HG03066 (cell line): ENCODE data around the gene MUC4.
"Not testable (repeated sequence)": the region's sequence is repeated elsewhere in the genome, so short reads cannot be mapped to it uniquely, and the experiment has no call there.

ENCODE experiments used
- ATAC-seq: cut with Tn5 transposase; IDR thresholded peaks from one replicate; pipeline ENCODE4 v1.9.1; 2021; ENCODE audit warnings: low read depth; ENCODE audit not compliant: unreplicated experiment

MUC4 gene

DNA sequence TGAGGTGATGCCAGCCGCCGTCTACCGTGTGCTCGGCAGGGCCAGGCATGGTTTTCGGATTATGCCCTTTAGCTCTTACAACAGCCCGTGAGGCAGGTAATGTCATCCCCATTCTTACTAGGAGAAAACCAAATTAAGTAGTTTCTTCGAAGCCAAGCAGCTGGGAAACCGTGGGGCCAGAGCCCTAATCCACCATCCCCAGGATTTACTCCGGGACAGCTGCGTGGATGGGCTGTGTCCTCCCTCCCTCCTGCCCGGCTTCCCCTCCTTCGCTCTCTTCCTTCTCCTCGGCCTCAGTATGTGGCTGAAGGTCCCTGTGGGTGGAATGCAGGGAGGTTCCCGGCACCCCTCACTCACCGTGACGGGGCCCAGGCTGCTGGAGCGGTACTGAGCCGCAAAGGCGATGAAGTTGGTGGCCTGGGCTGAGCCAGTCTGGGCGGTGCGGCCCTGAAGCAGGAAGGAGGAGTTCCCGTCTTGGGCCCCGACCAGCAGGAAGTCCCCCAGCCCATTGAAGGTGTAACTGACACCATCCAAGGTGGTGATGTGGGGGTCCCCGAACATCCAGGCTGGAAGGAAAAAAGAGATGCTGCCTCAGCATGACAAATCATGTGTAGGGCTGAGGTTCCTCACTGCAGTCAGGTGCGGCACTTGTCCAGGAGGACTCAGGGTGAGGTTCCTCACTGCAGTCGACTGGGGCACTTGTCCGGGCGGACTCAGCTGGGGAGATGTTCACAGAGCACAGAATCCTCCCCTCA, 48.5 kb downstream of the MUC4 start:
- no peak for ATAC-seq

DNA sequence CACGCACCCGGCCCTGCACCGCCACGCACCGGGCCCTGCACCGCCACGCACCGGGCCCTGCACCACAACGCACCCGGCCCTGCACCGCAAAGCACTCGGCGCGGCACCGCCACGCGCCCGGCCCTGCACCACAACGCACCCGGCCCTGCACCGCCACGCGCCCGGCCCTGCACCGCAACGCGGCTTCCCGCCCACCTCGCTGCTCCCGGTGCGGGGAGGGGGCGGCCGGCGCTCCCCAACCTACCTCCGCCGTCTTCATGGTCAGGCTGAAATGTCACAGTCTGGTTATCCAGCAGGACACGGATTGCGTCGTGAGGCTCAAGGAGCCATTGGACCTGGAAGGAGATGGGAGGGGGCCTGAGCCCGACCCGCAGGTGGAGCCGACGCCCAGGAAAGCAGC, 49.1 kb downstream of the MUC4 start:
- no peak for ATAC-seq

DNA sequence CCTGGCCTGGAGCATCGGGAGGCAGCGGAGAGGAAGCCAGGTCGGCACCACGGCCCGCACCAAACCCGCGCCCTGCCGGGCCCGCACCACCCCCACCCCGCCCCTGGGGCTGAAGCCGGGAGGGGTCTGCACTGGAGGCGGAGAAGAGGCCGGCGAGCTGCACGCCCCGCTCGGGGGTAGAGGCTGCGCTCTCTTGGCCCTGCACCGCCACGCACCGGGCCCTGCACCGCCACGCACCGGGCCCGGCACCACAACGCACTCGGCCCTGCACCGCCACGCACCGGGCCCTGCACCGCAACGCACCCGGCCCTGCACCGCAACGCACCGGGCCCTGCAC, 49.5 kb downstream of the MUC4 start:
- no peak for ATAC-seq

DNA sequence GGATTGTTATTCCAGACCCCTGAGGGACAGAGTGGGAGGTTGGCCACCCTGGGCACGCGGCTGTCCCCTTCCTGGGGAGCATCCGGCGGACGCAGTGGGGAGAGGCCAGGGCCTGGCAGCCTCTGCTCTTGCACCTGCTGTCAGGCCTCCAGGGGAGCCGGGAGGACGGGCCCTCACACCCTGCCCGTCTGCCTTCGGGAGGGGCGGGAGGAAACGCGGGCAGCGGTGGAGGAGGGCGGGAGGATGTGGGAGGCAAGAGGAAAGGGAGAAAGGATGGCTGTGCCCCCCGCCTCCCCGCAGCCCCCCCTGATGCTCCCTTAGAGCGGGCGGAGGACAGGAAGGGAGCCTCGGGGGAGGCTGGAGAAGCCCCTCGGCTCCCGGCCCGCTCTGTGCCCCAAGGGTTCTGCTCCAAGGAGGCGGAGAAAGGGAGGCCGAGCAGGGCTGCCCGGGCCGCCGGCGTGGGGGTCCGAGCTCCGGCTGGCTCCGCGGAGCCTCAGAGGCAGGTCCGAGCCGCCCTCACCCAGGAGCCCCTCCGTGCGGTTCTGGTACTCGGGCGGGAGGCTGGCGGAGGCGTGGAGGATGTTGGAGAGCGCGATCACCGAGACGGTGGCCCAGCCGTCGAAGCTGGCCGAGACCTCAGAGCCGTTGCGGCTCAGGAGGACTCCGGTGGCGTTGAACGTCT, 50.0 kb downstream of the MUC4 start:
- no peak for ATAC-seq

DNA sequence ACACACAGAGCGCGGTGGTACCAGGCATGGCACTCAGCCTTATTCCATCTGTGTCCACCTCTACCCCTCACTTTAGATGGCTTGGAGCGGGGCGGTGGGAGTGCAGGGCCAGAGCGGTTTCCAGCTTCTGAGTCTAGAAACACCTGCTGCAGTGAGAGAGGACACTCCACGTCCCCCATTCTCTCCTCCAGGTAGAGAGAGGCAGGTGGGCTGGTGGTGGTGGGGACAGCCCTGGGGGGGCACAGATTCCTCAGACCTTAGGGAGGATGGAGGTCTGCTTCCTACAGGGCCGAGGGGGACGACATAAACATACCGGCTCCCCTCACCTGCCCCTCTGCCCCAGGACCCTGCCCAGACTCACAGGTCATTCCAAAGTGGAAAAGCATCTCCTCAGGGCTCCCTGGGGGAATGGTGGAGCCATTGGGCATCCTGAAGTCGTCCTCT, 50.6 kb downstream of the MUC4 start:
- no peak for ATAC-seq

DNA sequence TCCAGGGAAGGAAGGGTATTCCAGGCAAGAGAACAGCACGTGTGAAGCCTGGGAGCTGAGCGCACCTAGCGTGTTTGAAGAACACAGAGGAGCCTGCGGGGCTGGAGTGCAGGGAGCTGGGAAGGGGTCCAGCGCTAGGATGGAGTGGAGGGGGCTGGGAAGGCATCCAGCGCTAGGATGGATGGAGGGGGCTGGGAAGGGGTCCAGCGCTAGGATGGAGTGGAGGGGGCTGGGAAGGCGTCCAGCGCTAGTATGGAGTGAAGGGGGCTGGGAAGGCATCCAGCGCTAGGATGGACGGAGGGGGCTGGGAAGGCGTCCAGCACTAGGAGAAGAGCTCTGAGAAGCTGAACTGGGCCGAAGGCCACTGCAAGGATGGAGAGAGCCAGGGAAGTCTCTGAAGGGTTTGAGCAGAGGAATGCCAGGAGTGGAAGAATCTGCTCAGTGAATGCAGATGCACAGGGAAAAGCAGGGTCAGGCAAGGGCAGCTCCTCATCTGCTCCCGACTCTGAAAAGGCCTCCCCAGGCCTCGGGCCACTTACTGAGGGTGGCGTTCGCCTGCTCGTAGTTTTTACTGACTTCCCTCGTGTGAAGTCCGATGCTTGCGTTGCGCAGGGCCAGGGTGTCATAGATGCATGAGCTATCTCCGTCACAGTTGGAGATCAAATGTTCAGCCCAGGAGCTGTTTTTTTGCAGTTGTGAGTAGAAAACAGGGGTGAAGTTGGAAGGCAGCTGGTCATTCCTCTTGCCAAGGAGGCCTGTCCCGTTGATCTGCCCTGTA, 51.2 kb downstream of the MUC4 start:
- ATAC-seq, result no peak

DNA sequence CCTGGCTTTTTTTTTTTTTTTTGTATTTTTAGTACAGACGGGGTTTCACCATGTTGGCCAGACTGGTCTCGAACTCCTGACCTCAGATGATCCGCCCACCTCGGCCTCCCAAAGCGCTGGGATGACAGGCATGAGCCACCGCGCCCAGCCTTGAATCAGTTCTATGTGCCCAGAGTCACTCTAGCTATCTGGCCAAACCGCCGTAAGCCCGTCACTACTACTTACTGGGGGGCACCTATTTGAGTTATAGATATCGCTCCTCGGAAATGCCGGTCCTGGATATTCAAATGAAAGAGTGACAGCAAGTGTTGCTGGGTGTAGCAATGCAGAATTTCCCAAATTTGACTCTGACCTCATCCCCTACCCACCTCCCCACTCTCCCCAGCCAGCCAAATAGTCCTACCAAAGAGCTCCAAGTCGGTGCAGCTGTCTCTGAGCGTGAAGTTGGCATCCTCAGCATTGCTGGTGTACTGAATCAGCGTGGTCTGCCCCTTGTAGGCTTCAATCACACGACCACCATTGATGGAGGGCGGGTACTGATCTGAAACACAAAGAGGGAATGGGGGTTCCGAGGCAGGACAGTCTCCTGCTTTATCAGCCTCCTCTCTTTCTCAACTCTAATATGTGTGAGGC, 52.9 kb downstream of the MUC4 start:
- no peak for ATAC-seq

DNA sequence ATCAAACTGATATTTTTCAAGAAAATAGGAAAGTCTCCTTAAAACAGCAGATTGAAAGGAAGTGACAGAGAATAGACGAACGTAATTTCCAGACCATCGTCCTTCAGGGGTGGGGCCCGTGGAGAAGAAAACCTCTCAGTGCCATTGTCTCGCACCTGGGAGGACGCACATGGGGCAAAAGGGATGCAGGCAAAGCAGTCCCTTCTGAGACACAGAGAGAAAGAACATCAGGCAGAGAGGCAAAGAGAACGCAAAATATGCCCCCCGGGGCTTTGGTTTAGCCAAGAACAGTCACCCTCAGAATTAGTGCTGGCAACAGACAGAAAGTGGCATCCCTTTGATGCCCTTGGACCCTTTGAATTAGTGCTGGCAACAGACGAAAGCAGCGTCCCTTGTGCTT, 53.9 kb downstream of the MUC4 start:
- no peak for ATAC-seq

DNA sequence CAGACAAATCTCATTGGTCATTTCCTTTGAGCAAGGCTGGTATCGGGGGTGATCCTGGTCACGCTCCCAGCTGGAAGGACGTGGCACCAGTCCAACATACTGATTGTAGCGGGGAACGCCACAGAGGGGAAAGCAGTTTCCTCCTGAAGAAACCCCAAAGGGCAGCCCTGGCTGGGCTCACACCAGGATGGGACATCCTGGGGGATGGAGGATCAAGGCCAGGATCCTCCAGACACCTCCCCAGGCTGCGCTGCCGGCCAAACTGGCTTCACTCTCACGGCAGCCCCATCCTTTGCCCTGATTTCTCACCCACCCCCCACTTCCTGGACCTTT, 54.3 kb downstream of the MUC4 start:
- ATAC-seq, result no peak

DNA sequence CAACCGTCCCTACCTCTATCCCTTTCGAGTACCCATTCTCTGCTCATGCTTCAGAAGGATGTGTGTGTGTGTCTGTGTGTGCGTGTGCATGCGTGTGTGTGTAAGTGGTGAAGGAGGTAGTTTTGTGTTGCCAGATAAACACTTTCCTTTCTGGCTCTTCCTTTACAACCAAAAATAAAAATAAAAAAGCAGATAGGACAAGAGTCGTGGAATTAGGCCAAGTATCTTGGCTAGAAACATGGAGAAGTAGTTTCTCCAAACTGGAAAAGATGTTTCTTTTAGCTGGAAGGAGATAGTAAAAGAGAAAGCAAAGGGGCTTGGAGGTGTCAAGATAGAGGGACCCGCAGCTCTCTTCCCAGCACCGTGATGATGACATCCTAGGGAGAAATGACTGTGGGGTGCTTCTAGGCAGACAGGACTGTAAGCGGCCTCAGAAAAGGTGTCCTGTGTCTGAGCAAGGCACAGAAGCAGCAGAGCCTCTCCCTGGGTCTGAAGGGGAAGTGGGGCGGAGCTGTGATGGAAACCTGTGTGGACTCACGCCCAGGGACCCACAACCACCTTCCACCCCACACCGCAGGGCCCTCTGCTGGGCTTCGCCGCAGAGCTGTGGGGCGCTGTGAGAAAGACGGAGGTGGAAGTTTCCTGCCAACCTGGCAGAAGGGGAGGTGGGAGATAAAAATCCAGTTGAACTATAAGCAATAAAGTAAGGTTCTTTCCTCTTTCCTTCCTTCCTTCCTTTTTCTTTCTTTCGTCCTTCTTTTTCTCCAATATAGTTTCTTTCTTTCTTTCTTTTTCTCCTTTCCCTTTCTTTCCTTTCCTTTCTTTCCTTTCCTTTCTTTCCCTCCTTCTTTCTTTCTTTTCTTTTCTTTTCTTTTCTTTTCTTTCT, 55.7 kb downstream of the MUC4 start:
- ATAC-seq, result no peak

DNA sequence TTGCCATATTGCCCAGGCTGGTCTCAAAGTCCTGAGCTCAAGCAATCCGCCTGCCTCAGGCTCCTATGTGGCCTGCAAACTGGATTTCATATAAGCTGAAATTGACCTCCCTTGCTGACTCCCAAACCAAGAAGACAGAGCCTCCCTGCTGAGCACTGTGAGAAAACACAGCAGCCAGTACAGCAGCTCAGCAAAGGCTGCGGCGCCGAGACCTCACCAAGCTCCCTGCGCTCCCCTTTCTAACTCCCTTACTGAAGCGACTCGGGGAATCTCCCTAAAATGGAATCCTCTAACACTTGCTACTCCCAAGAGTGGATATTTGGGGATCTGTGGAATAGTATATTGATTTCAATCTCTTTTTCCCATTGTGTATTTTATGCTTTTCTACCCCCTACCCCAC, 56.3 kb downstream of the MUC4 start:
- ATAC-seq, result no peak

DNA sequence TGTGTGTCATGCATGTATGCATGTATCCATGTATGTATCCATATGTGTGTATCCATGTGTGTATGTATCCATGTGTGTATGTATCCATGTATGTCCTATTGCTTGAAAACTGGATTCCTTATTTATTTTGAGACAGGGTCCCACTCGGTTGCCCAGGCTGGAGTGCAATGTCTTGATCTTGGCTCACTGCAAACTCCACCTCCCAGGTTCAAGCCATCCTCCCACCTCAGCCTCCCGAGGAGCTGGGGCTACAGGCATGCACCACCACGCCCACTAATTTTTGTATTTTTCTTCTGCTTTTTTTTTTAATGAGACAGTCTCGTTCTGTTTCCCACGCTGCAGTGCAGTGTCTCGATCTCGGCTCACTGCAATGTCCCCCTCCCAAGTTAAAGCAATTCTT, 56.8 kb downstream of the MUC4 start:
- ATAC-seq, result no peak

DNA sequence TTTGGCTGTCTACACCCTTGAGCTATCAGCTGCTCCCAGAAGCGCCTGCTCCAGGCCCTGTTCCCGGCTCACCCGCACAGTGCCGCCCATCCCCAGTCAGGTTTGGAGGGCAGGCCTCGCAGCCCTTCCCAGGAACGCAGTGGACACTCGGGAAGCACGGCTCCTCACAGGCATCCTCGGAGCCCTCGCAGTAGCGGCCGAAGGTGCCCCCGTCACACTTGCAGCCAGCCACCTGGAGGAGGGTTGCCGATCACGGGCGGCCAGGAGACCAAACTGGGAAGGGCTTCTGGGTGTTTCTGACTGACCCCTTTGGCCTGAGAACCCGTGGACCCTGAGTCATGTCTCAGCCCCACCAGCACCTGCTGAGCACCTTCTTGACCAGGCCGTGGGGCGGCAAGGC, 57.6 kb downstream of the MUC4 start:
- no peak for ATAC-seq

DNA sequence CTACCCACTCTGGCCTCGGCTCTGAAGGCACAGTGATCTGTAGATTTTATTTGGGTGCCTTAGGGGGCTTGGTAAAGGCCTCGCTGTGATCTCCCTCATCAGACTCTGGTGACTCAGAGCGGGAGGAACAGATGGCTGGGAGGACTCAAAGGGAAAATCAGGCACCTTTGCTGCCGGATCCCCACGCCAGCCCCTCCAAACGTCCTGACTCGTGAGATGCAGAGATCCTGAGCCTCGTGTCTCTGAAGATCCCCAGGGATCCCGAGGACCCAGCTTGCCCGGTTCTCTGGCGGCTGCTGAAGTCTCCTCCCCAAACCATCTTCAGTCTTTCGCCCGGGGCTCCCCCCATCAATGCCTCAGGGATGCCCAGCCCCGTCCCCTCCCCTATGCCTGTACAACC, 58.1 kb downstream of the MUC4 start:
- no peak for ATAC-seq

DNA sequence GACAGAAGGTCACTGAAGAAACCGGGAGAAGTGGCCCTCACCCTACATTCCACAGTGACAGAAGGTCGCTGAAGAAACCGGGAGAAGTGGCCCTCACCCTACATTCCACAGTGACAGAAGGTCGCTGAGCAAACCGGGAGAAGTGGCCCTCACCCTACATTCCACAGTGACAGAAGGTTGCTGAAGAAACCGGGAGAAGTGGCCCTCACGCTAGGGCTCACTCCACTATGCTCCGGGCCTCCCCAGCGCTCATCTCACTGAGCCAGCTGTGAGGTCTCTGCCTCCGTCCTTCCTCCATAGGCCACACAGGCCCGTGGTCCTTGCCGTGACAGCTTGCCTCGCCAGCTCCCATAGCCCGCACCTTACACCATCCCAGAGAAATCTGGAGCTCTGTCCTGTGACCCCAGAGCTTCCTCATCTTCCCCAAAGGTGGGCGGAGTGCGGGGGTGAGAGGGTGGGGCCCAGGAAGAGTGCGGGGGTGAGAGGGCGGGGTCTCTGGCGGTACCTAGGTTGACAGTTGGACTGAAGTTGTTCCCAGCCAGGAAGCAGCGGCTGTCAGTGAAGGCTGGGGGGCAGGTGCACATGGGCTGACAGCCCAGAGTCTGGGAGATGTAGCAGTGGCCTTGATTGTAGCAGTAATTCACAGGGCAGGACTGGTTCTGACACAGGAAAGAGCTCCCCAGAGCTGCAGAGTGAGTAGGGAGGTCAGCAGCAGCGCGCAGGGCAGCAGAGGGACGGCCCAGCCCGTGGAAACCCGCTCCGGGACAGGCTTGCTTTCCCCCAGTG, 59.0 kb downstream of the MUC4 start:
- no peak for ATAC-seq

DNA sequence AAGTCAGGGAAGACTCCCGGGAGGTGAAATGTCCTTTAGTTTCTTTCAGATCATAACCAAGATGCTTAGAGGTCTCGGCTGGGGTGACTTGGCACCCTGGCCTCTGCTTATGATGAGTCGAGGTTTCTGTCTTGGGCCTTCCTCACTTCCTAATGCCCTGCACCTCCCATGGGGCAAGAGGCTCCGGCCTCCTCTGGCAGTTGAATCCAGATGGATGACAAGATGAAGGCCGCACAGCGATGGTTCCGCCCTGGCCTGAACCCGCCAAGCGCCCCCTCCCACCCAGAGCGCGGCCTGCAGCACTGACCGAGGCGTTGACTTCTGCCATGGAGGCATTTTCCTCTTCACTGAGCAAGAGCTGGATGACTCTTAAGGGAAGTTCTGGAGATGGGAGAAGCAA, 59.7 kb downstream of the MUC4 start:
- no peak for ATAC-seq

DNA sequence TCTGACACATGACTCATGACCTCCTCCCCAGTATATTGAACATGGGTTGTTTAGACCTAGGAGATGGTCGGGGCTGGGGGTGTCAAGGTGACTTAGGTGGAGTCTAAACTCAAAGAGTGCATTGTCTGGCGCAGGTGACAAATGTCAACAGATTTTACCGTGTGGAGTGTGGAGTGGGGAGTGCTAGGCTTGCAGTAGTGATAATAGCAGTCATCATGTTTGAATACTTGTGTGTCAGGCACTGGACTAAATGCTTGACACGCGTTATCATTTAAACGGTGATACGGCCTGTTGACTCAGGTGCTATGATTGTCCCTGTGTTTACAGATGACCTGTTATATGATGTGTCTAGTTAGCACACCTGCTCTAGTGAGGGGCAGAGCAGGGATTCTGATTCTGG, 60.2 kb downstream of the MUC4 start:
- ATAC-seq, result no peak

DNA sequence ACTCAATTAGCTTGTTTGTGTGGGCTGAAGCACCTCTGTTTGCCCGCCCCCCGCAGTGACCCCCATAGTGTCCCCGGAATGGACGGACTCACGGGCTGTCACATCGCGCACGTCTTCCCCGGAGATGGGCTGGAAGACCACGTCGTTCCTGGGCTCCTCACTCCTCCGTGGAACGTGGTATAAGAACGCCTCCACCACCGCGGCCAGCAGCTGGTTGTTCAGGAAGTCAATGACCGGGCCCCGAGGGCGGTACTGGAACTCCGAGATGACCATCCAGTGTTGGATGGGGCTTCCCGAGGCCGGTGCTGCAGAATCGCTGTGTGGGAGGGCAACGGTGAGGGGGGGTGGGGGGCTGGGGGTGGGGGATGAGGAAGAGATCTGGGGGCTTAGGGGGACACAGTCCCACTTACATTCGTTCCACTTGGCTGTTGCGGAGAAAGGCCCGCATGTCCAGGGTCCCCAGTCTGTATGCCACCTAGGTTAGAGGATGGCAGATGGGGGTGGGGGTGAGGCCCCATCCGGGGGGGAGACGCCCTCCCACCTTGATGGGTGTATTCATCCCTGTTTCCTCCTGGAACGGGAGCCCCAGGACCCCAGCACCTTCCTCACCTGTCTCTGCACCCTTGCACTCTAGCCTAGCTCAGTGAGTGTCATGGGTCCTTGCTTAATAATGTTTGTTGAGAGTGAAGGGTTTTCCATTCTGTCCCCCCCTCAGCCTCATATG, 60.8 kb downstream of the MUC4 start:
- ATAC-seq, result no peak

DNA sequence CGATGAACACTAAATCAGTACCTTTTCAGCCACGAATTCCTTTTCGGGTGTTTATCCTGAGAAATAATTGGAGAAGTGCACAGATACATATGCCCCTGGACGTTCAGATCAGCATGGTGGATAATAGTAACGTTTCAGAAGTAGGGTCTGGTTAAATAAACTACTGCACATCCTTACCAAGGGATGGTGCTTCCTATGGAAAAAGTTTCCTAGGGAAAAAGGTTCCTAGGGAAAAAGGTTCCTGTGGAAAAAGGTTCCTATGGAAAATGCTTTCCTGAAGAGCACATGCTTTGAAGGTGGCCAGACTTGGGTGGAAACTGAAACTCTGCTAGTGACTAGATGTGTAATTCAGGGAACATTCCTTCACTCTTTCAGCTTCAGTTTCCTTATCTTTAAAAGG, 62.6 kb downstream of the MUC4 start:
- ATAC-seq, result not testable (repeated sequence)
